DMS114 treated with DMSO at 0.1 percent for 48 hours (cell line): ENCODE results near the gene SEMA4D.
"Not testable (repeated sequence)": the region's sequence is repeated elsewhere in the genome, so short reads cannot be mapped to it uniquely, and the experiment has no call there.

Source experiments
- DNase-seq: peaks from one replicate; lab custom pipeline; 2025; ENCODE audit not compliant: unreplicated experiment; lab: John Stamatoyannopoulos, UW

SEMA4D gene

DNA sequence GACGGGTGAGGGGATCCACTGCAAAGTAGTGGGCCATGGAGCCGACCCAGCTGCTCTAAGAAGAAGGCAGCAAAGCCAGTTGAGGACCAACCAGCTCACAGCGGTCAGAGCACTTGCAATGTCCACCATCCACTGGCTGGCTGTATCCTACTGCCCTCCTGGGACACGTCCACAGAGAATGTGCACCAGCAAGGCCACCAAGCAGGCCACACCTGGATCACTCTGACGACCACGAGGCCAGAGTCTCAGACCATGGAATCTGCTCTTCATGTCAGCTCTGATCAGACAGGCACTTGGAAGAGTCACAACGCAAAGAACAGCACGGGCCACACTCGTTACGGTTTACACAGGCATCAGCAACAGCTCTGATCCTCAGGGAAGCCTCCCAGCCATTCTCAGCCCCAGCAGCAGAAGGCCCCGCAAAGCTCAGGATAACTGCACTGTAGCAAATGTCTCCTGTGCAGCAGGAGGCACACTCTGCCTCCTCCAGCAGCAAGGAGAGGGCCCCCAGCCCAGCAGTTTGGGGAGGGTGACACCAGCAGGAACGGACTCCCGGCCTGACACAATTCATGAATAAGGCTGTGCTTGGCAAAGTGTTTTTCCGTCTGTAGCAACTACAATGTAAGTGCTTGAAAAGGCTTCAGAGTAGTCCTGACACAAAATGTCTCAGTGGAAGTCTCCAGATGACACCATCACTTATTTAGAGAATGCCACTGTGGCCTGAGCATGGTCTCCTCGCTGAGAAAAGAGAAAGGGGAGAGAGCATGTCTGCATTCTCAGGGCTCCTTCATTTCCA is 15.7 kb downstream of the SEMA4D start:
- no peak for DNase-seq

DNA sequence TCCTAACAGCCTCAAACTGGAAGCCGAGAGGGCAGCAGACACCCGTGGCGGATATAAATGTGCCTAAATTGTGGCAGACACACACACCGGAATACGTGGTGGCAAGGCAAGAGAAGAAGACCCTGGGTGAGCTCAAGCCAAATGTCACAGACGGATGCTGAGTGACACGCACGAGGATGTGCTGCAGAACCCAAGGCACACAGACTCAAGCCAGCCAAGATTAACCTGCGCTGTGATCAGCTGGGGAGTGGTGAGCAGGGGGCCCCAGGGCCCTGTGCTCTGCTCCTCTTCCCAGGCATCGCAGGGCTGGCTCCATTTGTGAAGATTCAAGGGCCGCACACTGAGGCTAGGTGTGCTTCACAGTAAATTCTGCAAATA is 16.4 kb downstream of the SEMA4D start:
- no peak for DNase-seq

DNA sequence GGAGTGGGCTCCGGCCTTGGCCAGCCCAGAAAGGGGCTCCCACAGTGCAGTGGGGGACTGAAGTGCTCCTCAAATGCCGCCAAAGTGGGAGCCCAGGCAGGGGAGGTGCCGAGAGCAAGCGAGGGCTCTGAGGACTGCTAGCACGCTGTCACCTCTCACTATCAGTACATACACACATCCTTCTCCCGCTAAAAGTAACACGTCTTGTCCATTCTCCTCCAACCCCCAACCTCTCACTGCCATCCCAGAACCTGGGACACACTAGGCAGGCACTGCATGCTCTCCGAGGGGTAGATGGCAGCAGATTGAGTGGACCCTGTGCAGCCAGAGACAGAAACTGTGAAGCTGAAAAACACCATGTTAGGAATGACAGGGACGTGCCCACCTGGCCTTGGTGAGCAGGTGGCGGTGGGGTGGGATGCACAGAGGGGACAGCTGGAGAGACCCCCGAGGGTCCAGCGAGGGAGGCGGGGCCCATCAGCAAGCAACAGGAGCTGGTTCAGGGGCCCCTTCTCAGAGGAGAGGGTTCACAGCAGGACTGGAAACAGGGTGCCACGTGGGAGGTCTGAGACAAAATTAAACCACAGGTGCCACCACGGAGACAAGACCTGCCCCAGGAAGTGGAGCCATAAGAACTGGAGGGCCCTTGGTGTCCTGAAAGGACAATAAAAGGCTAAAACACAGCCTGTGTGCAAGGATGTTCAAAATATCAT is 16.9 kb downstream of the SEMA4D start:
- DNase-seq, result no peak

DNA sequence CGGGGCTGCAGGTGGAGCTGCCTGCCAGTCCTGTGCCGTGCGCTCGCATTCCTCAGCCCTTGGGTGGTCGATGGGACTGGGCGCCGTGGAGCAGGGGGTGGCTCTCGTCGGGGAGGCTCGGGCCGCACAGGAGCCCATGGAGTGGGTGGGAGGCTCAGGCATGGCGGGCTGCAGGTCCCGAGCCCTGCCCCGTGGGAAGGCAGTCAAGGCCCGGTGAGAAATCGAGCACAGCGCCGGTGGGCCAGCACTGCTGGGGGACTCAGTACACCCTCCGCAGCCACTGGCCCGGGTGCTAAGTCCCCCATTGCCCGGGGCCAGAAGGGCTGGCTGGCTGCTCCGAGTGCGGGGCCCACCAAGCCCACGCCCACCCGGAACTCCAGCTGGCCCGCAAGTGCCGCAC is 17.5 kb downstream of the SEMA4D start:
- not testable (repeated sequence) for DNase-seq

DNA sequence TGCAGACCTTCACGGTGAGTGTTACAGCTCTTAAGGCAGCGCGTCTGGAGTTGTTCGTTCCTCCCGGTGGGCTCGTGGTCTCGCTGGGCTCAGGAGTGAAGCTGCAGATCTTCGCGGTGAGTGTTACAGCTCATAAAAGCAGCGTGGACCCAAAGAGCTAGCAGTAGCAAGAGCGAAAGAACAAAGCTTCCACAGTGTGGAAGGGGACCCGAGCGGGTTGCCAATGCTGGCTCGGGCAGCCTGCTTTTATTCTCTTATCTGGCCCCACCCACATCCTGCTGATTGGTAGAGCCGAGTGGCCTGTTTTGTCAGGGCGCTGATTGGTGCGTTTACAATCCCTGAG is 18.3 kb downstream of the SEMA4D start:
- DNase-seq, result not testable (repeated sequence)

DNA sequence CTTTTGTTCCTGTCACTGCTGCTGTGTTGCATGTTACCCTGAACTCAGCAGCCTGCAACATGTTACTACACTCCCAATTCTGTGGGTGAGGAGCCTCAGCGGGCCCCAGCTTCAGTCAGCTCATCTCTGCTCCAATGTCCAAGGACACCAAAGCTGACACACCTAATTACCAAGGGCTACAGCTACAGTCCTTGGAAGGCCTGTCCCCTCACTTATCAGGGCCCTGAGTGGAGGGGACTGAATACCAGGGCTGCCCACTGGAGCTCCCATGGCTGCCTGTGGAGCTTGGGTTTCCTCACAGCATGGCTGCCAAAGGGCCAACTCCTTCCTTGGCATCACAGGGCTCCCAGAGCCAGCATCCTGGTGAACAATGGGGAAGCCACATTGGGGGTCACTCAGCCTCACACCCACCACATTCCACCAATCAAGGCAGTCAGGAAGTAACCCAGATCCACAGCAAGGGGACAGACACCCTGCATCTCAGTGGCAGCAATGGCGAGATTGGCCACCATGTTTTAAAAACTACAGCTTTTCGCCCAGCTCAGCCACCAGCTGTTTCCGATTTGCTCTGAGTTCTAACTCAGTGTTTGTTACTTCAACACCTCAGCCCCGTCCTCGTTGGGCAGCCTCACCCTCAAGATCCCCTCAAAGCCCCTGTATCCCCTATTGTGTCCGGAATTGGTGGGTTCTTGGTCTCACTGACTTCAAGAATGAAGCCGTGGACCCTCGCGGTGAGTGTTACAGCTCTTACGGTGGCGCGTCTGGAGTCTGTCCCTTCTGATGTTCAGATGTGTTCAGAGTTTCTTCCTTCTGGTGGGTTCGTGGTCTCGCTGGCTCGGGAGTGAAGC is 18.9 kb downstream of the SEMA4D start:
- DNase-seq, result no peak

DNA sequence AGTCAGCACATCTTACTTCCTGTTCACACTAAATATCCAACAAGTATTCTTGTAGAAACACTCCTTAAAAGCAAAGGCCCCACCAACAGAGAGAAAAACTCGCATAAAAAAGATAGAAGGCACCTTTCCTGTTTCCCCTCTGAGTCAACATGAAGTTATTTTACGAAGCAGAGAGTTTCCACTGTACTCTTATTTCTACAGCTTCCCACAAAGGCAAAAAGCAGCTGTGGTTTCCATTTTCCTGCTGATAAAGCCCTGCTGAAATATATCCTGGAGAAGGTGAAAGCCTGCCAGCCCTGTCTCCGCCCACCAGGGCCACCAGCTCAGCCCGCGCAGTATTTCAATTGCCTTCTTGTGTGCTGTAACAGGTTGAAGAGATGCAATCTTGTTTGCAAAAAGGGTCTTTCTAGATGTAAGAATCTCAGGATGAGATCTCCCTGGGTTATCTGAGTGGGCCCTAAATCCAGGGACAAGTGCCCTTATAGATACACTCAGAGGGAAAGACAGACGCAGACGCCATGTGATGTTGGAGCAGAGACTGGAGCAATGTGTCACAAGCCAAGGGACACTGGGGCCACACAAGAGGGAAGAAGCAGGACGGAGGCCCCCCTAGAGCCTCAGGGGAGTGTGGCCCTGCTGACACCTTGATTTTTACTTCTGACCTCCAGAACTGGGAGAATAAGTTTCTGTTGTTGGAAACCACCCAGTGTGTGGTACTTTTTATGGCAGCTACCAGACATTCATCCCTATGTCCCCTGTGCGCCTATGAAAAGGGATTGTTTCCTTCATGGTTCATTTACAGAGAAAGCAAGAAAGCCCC is 19.9 kb downstream of the SEMA4D start:
- DNase-seq, result no peak

DNA sequence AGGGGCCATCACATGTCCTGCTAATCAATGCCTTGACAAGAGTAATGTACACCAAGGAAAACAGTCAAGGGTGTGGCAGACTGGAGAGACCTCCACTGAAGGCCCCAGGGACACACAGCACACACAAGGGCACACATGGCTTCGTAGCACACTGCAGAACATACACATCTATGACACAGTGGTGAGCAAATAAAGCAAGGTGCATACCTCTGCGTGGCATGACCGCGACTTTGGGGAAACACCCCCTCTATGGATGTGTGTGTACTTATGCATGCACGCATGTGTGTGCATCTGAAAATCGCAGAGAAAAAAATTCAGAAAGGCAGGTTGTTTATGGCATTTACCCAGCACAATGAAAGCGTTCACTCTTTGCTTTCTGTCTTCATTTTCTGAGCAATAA is 20.5 kb downstream of the SEMA4D start:
- DNase-seq, result no peak

DNA sequence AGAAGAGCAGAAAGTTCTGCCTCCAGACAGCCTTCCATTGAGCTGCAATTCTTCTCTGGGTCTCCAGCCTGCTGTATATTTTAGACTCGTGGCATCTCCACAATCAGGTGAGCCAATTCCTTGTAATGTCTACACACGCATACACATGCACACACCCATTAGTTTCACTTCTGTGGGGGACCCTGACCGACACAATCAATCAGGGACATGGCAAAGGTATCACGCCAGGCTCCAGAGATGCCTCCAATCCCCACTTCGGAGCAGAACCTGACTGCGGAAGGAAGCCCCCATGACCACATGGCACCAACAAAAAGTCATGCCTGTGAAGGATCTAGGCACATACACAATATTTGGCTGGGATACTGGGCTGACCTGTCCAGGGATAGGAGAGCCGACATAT is 21.4 kb downstream of the SEMA4D start:
- no peak for DNase-seq

DNA sequence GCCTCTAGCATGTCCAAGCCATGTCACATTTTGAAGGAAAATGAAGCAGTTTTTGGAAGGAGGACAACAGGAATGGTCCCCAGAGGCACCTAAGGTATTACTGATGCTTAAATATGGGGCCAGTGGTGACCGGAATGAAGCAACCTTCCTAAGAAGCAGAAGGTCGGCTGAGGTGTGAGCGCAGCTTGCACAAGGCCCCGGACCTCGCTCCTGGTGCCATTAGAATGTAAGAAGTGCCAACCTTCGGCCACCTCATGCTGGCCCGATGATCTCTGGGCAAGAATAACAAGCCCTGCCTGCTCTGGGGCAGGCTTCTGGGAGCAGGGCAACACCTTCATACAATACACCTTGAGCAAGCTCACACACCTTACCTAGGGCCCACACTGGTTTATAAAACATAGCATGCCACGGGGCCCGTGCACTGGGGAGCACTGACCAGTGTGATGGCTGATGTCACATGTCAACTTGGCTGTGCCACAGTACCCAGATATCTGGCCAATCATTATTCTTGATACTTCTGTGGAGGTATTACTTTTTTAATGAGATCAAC is 21.9 kb downstream of the SEMA4D start:
- no peak for DNase-seq

DNA sequence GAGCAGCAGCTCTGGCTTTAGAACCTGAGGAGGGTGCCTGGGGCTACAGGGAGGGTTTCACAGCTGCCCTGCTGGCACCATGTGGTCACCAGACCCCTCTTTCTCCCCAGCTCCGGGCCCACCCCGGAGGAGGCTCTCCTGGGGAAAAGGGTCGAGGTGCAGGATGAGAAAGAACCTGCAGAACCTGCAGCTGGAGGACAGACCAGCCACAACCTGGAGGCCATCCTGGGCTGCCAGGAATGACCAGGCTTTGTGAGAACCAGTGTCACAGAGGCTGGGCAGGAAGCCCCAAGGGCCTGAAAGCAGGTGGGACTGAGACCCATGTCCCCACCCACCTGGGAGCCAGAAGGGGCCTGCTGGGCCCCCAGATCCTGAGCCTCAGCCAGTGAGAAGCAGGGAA is 23.0 kb downstream of the SEMA4D start:
- DNase-seq, result no peak

DNA sequence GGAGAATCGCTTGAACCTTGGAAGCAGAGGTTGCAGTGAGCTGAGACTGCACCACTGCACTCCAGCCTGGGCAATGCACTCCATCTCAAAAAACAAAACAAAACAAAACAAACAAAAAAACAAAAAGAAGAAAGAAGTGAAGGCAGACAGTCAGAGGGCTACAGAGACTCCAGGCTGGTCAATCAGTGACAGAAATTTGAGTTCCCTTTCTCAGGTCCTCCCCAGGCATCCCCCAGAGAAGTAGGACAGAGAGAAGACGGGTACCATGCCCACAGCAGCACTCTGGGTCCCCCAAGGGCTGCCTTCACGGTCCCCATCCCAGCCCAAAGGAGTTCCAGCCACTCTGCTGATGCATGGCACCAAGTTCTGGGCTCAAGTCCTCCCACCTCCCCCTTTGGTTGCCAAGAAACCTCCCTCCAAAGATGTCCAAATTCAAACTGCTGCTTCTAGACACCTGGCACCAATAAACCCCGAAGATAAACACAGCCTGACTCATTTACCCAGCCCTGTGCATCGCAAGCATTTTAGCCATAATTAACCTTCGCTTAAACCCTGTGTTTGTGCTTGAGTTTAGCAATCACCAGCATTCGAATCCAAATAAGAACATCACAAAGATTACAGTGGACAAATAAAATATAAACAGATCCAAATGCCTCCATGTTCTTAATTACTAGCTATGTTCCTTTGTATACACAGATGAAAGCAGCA is 24.0 kb downstream of the SEMA4D start:
- DNase-seq, result no peak

DNA sequence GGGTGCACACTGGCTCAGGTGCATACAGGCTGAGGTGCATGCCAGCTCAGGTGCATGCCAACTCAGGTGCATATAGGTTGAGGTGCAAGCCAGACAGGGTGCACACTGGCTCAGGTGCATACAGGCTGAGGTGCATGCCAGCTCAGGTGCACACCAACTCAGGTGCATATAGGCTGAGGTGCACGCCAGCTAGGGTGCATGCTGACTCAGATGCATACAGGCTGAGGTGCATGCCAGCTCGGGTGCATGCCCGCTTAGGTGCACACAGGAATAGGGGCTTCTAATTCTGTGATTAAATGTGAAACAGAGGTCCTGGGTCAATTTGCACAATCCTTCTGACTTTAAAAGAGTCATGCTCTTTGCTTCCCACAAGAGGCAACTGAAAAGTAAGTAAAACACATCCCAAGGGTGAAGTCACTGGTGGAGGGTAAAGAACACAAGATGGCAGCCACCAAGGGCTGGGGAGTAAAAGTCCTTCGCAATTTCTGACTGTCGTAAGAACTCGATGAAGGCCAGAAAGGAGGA is 26.1 kb downstream of the SEMA4D start:
- not testable (repeated sequence) for DNase-seq

DNA sequence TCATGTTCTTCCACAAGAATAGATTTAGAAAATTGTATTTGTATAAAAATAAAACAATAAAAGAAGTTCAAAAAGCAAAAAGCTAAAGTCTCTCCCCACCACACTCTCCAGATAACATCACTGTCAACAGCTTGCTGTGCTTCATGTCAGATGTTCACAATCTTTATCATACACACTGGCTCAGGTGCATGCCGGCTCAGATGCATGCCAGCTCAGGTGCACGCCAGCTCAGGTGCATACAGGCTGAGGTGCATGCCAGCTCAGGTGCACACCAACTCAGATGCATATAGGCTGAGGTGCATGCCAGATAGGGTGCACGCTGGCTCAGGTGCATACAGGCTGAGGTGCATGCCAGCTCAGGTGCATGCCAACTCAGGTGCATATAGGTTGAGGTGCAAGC is 26.5 kb downstream of the SEMA4D start:
- DNase-seq, result no peak

DNA sequence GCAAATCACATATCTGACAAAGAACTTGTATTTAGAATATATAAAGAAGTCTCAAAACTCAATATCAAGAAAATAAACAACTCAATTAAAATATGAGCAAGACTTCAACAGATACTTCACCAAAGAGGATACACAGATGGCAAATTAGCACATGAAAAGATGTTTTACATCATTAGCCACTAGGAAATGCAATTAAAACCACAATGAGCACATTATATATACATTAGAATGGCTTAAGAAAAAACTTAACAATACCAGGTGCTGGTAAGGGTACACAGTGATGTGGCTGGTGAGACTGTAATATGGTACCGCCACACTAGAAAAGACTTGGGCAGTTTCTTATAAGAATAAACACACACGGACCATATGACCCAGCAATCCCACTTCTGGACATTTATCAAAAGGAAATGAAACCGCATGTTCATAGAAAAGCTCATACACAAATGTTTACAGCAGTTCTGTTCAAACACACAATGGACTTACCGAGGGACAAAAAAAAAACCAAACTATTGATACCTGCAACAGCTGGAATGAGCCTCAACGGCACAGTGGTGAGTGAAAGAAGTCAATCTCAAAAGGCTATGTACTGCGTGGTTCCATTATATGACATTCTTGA is 27.6 kb downstream of the SEMA4D start:
- DNase-seq, result no peak

DNA sequence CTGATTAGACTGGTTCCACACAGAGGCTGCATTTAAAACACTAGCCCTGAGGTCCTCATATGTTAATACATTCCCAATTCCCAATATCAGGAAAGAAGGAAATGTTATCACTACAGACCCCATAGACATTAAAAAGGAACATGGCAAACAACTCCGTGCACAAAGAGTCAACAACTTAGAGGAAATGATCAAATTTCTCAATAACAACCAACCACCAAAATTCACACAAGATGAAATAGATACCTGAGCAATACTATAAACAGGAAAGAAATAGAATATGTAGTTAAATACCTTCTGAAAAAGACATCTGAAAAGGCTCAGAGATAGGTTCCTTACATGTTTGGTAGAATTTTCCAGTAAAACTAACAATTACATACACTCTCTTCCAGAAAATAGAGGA is 28.9 kb downstream of the SEMA4D start:
- DNase-seq, result no peak

DNA sequence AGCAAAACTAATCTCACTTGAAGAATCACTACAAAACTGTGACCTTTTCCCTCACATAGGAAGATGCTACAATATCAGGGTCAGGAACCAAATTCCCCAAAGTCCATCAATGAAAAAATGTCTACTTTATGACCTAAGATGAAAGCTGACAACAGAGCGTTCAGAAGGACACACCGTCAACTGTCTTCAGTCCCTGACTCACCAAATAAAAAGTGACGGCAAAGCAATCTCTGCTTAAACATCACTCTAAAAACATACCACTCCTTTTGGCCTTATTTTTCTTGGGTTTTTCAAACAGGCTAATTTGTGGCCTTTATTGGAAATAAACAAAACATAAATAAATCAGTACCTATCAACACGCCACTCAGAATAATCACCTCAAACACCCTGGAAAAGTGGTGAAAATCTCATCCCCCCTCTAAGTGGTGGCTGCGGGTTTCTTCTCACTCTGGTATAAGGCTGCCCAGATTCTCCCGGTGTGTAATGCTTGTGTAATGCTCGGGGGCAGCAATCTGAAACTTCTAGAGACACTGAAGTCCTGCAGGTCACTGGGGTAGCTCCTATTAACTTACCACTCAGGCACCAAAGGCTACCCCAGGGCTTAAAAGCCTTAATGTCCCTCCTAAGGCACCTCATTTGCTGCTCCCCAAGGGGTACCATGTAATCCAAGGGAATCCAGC is 29.5 kb downstream of the SEMA4D start:
- DNase-seq, result no peak

DNA sequence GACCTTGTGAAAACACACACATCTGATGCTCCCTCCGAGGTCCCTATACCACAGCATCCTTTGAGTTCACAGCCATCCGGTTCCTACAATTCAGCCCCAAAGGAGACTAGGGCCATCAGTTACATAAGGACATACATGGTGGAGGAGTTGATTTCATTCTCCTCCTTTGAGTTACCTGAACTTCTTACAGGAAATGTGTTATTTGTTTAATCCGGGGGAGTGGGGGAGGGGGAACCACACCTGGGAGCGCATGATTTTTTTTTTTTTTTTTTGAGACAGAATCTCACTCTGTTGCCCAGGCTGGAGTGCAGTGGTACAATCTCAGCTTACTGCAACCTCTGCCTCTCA is 30.7 kb downstream of the SEMA4D start:
- no peak for DNase-seq
